HG02870 (cell line): ENCODE measurements around the gene SLC28A1.
"Not testable (repeated sequence)": the region's sequence is repeated elsewhere in the genome, so short reads cannot be mapped to it uniquely, and the experiment has no call there.

Experiments used
- ATAC-seq: cut with Tn5 transposase; IDR thresholded peaks from one replicate; pipeline ENCODE4 v1.9.1; 2021; ENCODE audit warnings: mild to moderate bottlenecking, moderate library complexity; ENCODE audit not compliant: unreplicated experiment

SLC28A1 gene

DNA sequence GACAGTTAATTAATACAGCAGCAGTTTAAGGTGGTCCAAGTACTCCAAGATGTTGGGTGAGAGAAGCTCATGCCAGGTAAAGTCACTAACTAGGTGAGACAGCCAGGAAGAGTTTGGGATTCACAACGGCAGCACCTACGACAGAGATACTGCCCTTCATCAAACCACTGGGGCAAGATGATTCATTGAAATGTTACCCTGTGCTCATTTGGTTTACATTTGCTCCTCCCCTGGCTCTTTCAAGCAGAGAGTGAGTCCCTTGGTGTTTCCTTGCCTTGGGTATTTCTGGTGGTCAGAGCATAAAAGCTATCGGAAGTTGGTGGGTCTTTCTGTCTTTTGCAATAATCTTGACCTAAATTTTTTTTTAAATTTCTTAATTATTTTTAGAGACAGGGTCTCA, 77.2 kb downstream of the SLC28A1 start:
- no peak for ATAC-seq

DNA sequence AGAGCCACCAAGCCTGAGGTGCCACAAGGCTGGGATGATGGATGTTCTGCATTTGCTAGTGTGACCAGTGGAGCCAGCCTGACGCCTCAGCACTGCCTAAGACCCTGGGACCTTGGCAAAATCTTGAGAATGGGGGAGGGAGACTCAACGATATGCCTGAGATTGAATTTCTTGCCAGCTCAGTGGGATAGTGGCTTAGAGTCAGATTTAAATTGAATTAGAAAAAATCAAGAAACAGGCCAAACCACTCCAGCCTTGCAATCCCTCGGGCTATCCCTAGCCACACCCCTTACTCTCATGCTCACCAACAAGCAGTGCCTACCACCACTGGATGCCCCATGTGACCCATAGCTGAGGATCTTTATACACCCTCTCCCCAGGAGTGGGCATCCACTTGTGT, 78.5 kb downstream of the SLC28A1 start:
- ATAC-seq, result no peak

DNA sequence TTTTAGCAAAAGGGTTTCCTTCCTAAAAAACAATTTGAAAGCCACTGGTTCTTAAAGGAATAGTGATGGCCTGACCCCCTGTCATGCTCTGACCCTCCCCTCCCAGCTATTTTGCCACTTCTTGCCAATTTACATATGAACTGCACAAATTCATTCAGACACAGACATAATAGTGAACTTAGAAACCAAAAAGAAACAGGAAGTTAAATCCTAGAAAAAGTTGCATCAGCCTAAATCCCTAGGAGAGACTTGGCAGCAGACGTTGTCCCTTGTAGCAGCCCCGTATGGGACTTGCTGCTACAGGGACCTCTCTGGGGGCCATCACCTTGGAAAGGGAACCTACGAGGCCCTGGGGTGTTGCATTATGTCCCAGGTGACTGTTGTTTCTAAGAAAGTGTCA, 82.9 kb downstream of the SLC28A1 start:
- ATAC-seq, result no peak

DNA sequence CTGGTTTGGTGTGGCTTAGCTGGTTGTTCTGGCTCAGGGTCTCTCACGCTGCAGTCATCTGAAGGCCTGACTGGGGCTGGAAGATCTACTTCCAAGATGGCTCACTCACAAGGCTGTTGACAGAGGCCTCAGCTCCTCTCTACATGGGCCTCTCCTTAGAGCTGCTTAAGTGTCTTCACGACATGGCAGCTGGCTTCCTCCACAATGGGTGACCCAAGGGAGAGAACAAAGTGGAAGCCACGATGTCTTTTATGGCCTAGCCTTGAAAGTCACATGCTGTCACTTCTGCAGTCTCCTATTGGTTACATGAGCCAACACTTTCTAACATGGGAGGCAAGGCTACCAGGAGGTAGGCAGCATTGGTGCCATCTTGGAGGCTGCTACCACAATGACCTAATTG, 83.8 kb downstream of the SLC28A1 start:
- ATAC-seq, result no peak

DNA sequence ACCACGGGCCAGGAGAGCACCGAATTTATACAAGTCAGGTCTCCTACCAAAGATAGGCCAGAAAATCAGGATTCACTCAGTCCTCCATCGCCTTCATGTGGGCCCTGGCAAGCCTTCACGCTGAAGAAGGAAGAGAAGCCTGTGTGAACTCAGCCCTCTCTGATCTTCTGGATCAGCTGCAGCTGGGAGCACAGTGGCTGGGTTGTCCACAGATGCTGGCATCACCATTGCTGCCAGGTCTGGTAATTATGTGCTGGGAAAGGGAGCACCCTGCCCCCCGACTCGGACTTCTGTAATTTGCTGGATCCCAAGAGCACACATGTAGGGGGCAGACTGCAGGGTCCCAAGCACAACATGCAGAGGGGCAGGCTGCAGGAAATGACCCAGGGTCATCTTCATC, 84.8 kb downstream of the SLC28A1 start:
- no peak for ATAC-seq

DNA sequence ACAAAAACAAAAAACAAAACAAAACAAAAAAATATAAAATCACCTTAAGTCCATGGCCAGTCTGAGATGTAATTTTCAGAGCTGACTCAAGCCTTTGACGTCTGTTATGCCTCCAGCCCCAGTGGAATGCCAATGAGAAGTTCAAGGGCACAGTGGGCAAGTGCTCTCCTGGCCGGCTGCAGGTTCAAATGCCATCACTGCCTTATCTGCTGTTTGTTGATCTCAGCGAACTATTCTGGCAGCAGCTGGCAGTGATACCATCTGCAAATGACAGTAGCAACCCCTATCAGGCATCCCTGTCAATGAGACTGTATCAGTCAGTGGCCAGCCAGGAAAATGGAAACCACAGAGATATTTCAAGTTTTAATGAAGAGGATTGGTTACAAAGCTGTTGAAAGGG, 86.4 kb downstream of the SLC28A1 start:
- no peak for ATAC-seq

DNA sequence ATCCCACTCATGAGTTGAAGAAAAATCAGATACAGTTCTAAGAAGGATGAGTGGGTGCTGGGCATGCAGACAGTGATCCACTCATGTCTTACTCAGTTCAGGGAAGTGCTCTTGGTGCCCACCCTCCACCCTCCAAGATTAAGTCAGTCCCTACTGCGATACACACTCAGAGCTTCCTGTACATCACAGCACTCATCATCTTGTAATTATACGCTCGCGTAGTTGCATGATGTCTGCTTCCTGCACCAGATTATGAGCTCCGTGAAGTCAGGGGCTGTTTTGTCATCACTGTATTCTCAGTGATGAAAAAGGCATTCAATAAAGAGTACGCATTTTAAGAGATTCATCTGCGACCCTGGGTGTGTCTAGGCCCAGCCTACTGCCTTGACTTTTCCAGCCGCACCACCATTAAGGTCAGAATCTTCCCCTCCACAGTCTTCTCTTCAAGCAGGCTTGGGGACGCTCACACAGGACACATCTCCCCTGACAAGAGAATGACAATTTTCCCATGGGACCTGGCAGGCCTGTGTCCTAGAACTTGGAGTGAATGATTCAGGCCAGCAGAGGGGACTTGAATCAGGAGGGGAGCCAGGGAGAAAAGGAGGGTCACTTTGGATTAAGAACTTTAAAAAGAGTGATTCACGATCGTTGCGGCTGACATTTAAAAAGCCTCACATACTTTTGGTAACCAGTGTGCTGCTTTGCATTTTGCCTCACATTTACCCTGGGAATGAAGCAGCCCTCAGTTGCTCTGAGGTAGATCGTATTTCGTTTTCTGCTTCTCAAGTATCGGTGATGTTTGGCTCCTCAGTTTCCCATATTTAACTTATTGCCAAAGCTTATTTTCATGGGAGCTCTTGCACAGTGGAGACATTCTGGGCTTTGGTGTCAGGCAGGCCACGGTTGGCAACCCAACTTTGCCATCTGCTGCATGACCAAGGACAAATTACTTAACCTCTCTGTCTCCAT, 89.3 kb downstream of the SLC28A1 start:
- no peak for ATAC-seq

DNA sequence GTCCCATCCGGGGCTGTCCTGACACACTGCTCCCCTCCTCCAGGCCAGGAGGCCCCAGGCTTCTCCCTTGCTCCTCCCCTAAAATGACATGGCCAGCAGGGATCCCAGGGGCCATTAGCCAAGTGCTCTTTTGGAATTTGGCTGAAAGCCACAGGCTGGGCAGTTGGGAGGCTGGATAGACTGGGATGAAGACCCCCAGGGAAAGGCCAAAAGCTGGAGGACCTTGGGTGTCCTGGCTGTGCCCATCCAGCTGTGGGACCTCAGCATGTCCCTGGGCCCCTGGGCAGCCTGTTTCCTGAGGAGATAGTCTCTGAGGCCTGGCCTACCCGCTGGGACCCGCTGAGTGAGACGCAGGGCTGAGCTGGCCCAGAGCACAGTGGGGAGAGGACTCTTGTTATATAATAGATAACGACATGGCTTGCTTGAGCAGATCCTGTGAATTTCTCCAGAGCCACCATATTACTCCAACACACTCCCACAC, 91.4 kb downstream of the SLC28A1 start:
- ATAC-seq, result no peak

DNA sequence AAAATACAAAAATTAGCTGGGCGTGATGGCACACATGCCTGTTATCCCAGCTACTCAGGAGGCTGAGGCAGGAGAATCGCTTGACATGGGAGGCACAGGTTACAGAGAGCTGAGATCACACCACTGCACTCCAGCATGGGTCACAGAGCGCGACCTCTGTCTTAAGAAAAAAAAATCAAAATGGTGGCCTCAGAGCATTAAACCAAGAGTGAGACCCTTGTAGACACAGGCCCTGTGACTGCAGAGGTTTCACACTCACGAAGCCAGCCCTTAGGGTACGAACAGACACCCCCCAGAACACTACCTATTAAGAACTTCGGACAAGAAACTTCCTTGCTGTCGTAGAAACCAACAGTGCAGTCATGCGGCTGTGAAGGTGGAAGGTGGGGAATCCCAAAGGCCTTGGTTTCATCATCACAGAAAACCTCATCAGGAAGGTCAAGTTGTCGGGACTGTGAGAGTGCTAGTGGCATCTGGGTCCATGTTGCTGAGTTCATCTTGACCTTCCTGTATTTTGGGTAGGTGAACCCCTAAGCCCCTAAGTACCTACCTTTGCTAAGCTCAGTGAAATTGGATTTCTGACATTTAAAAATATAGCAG, 92.4 kb downstream of the SLC28A1 start:
- no peak for ATAC-seq

DNA sequence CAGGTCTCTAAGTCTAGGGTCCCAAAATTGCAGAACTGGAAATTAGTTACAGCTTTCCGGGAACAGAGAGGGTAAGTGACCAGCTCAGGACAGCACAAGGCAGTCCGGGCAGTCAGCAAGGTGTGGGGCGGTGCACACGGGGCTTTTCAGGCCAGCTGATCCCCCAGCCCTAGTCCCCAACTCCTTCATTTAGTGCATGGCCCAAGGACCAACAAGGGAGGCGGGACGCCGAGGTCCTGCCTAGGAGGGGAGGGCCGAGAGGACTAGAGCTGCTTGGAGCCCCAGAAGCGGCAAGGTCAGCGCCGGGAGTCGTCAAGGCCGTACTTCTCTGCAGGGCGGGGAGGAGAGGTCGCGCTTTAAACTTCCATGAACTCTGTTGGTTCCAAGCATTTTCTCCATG, 95.2 kb downstream of the SLC28A1 start:
- ATAC-seq, result no peak

DNA sequence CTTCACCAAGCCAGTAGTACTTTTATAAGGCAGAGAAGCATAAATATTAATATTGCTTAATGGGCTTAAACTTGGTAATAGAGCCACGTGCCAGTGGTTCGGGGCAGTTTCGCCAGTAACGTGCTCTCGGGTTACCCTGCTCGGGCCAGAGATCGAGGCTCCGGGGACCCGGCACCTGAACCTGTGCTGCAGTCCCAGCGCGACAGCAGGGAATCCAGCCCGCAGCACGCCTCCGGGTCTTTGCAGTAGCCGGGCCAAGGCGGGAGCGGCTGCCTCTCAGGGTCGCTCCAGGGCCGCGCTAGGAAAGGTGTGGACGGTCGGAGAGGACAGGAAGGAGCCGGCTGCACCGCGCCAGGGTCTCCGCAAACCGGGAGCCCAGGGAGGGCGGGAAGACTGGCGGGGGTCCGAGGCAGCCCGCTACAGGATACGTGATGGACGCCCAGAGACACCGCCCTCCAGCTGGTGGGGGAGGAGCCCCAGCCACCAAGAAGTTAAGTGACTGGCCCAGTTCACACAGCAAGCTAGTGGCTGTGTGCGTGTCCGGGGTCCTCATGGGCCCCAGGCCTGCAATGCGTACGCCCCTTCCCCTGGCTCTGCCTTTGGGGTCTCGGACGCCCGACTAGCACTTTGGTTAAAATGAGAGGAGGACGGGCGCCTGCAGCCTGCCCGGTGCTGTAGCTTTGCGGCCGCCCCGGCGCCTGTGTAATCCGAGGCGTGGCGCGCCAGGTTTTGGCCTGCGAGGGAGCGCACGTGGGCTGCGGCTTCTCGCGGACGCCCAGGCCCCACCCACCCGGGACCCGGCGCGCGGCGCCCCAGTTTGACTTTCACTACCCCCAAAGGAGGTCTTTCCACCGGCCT, 96.0 kb downstream of the SLC28A1 start:
- peak; percentile 53 for ATAC-seq

DNA sequence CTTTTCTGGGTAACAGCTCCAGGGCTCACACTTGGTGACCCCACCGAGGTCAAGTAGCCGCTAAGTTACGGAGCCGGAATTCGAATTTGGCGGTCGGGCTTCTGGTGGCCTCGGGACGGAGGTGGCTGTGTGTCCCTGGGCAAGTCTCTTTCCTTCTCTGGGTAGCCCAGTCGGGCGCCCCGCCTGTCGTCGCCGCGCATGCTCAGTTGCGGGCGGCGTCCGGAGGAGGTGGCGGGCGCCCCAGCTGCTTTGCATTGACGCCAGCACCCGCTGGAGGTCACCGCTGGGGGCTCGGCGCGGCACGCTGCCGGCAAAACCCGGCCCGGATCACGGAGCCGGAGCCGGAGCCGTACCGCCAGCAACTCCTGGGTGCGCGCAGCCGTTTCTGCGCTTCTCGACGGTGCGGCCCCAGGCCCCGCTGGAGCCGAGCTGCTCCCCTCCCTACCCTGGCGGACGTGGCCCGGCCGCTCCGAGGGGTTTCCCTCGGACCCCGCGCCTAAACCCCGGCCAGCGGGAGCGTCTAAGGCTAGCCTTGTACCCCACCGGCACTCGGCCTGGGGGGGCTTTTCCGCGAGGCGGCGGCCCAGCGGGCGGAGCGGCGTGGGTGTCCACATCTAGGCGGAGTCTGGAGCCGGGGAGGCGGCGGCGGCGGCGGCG, 96.7 kb downstream of the SLC28A1 start:
- peak; percentile 62 for ATAC-seq

DNA sequence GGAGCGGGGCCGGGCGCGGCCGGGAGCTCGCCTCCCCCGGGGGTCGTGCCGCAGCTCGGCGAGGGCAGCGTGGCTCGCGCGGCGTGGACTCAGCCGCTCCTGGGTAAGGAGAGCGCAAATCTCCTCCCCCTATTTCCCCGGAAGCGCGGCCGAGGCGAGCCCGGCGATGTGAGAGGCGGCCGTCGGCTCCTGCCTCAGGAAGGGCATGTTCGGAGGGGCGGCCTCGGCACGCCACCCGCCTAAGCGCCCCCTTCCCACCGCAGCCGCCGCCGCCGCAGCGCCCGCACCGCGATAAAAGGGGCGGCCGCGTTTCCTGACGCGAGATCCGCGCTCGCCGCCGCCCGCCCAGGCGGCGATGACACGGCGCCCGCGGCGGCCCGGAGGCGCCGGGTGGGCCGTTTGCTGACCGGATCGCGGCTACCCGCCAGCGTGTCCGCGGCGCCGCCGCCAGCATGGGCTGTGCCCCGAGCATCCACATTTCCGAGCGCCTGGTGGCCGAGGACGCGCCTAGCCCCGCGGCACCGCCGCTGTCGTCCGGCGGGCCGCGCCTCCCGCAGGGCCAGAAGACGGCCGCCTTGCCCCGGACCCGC, 97.3 kb downstream of the SLC28A1 start, which contains the start of gene PDE8A:
PDE8A (plus strand) TSS at position 146 of the 590 bp plus-strand sequence; CDS start at position 453, 307 bp downstream.
- ATAC-seq, result peak; percentile 12

DNA sequence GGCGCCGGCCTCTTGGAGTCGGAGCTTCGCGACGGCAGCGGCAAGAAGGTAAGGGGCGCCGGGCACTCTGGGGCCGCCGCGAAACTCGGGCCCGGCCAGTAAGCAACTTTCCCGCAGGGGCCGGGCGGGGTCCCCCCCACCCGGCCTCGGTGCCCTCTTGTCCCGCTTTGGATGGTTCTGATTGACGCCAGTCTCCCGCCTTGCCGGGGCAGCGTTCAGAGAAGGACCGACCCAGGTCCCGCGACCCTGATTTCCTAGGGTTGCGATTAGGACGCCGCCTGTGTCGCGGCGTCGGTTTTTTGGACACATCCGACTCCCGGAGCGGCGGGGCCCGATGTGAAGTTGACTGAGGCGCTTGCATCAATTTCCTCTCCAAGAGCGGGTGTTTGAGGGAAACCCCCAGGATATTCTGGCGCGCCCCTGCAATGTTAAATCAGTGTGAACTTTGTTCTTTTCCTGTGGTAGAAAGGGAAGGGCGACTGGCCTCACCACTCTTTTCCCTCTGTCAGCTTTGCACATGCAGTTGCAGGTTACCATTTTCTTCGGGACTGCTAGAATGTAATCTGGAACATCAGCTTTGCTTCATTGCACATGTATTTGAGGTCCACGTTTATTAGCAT, 97.9 kb downstream of the SLC28A1 start:
- ATAC-seq, result no peak

DNA sequence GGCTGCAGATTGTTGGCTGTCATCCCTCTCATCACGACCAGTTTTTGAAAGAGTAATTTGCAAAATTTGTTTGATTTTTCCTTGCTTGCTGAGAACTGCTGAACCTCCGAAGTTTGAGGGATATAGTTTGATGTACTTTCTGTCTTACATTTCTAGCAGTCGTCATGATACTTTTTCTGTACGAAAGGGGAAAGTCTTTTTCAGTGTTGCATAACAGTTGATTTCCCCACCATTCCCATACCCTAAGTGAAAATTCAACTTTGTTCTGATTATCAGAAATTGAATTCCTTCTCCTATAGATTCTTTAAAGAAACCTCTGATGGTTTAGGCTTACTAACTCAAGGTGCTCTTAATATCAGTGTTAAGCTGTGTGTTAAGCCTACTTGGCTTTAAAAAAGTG, 98.8 kb downstream of the SLC28A1 start:
- no peak for ATAC-seq

DNA sequence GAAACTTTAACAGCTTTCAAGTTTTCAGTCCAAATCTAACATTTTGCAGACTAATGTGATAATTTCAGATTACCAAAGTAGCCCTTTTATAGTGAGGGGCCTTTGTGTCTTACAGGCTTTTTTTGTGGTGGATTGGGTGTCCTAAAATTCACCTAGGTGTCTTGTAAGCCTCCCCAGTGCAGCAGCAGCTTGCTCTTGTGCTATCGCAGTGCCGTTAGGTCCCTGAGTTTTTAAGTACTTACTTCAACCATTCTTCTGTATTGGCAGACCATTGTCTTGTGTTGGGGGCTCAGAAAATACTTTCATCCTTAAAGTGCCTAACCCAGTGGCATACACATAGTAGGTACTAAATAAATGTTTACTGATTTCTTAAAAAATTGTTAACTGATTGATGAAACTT, 99.2 kb downstream of the SLC28A1 start:
- no peak for ATAC-seq

DNA sequence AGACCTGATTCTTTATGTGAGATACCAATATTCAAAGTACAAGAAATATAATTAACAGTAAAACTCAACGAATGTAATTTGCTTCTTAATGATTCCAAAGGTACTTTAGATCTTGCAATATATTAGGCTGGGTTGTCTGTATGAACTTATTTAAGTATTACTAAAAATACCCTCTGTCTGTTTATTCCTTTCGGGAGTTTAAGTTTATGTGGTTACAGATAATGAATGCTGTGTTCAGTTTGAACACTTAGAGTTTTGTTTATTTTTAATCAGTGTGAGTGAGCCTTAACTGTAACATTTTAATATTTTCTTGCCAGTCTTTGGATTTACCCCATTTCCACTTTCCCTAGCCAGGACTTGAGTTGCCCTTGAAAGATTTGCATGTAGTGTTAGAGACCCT, 100.7 kb downstream of the SLC28A1 start:
- ATAC-seq, result no peak

DNA sequence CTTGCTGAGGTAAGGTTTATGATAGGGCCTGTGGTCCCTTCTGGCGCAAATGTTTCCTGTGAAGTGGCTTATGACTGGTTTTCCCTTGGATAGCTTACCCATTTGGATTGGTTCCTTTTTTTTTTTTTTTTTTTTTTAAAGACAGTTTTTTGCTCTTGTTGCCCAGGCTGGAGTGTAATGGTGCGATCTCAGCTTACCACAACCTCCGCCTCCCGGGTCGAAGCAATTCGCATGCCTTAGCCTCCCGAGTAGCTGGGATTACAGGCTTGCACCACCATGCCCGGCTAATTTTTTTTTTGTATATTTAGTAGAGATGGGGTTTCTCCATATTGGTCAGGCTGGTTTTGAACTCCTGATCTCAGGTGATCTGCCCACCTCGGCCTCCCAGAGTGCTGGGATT, 102.9 kb downstream of the SLC28A1 start:
- not testable (repeated sequence) for ATAC-seq

DNA sequence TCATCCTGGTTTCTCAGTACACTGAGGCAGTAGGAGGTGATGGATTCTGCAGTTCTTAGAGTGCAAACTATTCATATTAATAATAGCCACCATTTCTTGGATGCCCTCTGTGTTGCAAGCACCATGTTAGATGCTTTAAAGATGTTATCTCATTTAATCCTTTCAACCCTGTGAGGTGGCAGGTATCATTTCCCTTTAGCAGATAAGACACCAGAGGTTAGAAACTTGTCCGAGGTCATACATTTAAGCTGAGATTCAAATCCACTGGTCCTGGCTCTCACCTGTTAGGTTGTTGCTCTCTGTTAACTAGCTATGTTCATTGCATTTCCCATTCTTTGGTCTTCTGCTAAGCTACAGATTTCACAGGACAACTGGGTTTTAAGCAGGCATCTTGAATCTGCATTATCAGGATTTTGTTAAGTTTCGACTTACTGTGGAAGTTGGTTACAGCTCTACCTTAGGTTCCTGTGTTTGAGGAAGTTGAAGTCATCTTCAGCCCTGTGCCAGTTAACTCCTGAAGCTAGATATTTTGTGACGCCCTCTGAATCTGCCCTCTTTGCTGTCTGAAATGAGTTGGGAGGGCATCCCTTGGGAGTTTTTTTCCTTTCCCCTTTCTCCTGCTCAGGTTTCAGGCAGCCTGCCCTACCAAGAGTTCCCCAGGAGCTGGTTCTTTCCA, 103.6 kb downstream of the SLC28A1 start:
- ATAC-seq, result peak; percentile 40
